Natural killer cell (primary cell): ENCODE results near the gene URM1. TPM values are rescaled to one million over a fixed set of nuclear protein-coding genes. Genes with fewer than 3 reads are reported as not detected.
A peak's percentile ranks its signal among the peaks of the same experiment; 100 is the strongest.

Source experiments
- ATAC-seq, 3 donors: fragments of 150-1000 bp in 2 of 3; fragments of 200-7000 bp in 1 of 3; cut with Tn5 transposase; 1 replicate in 1 of 3; 2 replicates in 2 of 3; pipeline ENCODE4 v1.10.0; 2021; ENCODE audit warnings: mild to moderate bottlenecking in 2 of 3, moderate library complexity in 2 of 3
- DNase-seq, 2 donors: peaks; one replicate each; pipeline versions ENCODE4 v3.0.0 to v3.0.0-alpha.2; 2013 to 2021; ENCODE audit warnings: mixed read lengths in 1 of 2
- H3K27ac ChIP-seq: one replicate; pipeline ENCODE4 v1.5.1; 2013; ENCODE audit warnings: mild to moderate bottlenecking, low read length
- H3K27me3 ChIP-seq: one replicate; pipeline ENCODE4 v1.6.1; 2013; ENCODE audit warnings: low read length; ENCODE audit not compliant: control insufficient read depth, insufficient read depth
- H3K36me3 ChIP-seq: one replicate; pipeline ENCODE4 v1.6.1; 2013; ENCODE audit warnings: low read length; ENCODE audit not compliant: control insufficient read depth, insufficient read depth
- H3K4me1 ChIP-seq: one replicate; pipeline ENCODE4 v1.6.1; 2013; ENCODE audit warnings: low read length; ENCODE audit not compliant: control insufficient read depth, insufficient read depth
- H3K4me3 ChIP-seq: one replicate; pipeline ENCODE4 v1.5.1; 2013; ENCODE audit warnings: low read length
- H3K9me3 ChIP-seq: one replicate; pipeline ENCODE4 v1.6.1; 2013; ENCODE audit warnings: low read length; ENCODE audit not compliant: control insufficient read depth, insufficient read depth
- H3K27ac Mint-ChIP-seq, 2 donors: one replicate each; pipeline ENCODE4 v1.8.0; 2022; ENCODE audit warnings: mild to moderate bottlenecking in 2 of 2, mixed read lengths in 2 of 2, moderate library complexity in 1 of 2
- H3K27me3 Mint-ChIP-seq, 2 donors: one replicate each; pipeline ENCODE4 v1.8.0; 2022; ENCODE audit warnings: low read depth in 2 of 2, mixed read lengths in 2 of 2
- H3K36me3 Mint-ChIP-seq: one replicate; pipeline ENCODE4 v1.8.0; 2022; ENCODE audit warnings: mixed read lengths
- H3K4me1 Mint-ChIP-seq, 2 donors: one replicate each; pipeline ENCODE4 v1.8.0; 2022; ENCODE audit warnings: mixed read lengths in 2 of 2
- H3K4me3 Mint-ChIP-seq: one replicate; pipeline ENCODE4 v1.8.0; 2022; ENCODE audit warnings: mild to moderate bottlenecking, moderate library complexity, mixed read lengths
- H3K9me3 Mint-ChIP-seq, 2 donors: one replicate each; pipeline ENCODE4 v1.8.0; 2022; ENCODE audit warnings: mixed read lengths in 2 of 2
- WGBS: methylation state at CpG from one replicate; pipeline ENCODE4 v1.1.7; 2013; ENCODE audit warnings: missing lambda C conversion rate; ENCODE audit not compliant: insufficient coverage; 5-methylcytosine and 5-hydroxymethylcytosine counted together
- intact Hi-C: fragments of 100-400 bp; cut with micrococcal nuclease; formaldehyde crosslinking; loops from one replicate; pipeline ENCODE4 v1.14.2; 2022
- total RNA-seq, 4 donors: library from RNA; stranded (reverse); fragments of 120-200 nt in 1 of 4; gene quantifications; one replicate each; pipeline versions ENCODE4 v1.2.3 to v1.2.4, GENCODE V29; 2013 to 2022
- TF ChIP-seq, protein P1 (sequence below): fragments of 200-600 bp; IDR thresholded peaks from one replicate; pipeline ENCODE4 v1.8.0; 2022; ENCODE audit warnings: antibody characterized with exemption

The URM1 gene
- total RNA-seq, 3 donors from 2014 or later (not counting 1 experiment from before 2014, with no cell fraction given): 39.4 to 47.8 (median 46.7) TPM

DNA sequence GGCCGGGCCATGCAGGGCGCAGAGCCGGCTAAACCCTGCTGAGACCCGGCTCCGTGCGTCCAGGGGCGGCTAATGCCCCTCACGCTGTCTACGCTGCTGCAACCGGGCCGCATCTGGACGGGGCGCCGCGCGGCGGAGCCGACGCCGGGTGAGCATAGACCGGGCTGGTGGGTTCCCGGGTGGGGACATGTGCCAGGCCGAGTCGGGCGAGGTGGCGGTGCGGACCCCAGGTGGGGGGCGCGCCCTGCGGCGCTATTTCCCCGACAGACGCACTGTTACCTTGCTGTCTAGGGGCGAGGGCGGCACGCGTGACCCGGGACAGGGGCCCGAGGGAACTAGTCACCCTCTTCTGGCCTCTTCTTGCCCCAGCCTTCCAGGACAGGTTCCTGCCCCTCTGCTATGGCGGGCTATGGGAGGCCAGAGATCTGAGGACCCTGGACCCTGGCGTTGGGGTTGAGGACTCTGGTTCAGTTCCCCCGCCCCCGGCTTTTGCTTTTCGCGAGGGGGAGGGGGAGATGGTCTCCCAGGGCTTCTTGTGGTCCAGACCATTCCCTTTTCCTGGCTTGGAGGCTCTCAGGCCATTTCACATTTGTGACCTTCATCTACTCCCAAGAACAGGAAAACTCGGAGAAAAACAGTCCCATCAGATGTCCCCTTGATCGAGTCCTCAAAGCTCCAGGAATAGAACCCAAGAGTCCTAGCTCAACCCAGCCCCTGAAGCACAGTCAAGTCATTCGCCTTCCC, 30.3 kb upstream of the URM1 start:
- H3K36me3 Mint-ChIP-seq: no peaks in the 10 kb centered on the region
- H3K27ac ChIP-seq: peak overlapping the region; percentile 49
- peak overlapping the region; percentile 37 to 75 for H3K27ac Mint-ChIP-seq
- TF ChIP-seq, protein P1, sequence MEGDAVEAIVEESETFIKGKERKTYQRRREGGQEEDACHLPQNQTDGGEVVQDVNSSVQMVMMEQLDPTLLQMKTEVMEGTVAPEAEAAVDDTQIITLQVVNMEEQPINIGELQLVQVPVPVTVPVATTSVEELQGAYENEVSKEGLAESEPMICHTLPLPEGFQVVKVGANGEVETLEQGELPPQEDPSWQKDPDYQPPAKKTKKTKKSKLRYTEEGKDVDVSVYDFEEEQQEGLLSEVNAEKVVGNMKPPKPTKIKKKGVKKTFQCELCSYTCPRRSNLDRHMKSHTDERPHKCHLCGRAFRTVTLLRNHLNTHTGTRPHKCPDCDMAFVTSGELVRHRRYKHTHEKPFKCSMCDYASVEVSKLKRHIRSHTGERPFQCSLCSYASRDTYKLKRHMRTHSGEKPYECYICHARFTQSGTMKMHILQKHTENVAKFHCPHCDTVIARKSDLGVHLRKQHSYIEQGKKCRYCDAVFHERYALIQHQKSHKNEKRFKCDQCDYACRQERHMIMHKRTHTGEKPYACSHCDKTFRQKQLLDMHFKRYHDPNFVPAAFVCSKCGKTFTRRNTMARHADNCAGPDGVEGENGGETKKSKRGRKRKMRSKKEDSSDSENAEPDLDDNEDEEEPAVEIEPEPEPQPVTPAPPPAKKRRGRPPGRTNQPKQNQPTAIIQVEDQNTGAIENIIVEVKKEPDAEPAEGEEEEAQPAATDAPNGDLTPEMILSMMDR: no peak
- ATAC-seq (peak; percentile 7 to 16 (median 8)), DNase-seq (no peak)
- H3K36me3 ChIP-seq: peaks cover 24% of the 10 kb centered on the region
- intact Hi-C loops: loop anchor here (1.0 kb wide), 2 partner anchors 19 to 86 kb away; partner anchors contain the start of genes COQ4 and TRUB2
- H3K27me3 ChIP-seq: no peaks in the 10 kb centered on the region
- H3K4me3 ChIP-seq: peak overlapping the region; percentile 61
- peaks cover 7% of the 10 kb centered on the region in 2 donors for H3K4me1 Mint-ChIP-seq
- no peaks in the 10 kb centered on the region for H3K9me3 ChIP-seq
- peak overlapping the region; percentile 83 for H3K4me3 Mint-ChIP-seq
- under 1% methylated on average over 47 of the region's 48 CpGs for WGBS
- H3K9me3 Mint-ChIP-seq: no peaks in the 10 kb centered on the region
- no peaks in the 10 kb centered on the region for H3K27me3 Mint-ChIP-seq
- peaks cover 15% of the 10 kb centered on the region for H3K4me1 ChIP-seq

DNA sequence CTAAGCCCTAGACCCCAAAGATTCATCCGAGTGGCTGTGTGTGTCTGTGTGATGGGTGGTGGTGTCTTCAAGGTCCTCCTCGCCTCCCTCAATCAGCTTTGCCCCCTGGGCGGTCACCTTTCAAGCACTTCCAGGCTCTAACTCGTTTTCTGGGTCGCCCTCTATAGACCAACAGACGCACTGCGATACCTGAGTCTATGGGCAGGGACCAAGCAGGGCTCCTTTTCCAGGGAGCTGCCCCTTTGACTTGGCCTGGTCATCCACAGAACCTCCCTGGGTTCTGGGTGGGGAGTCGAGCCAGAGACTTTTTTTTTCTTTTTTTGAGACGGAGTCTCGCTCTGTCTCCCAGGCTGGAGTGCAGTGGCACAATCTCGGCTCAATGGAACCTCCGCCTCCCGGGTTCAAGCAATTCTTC, 29.7 kb upstream of the URM1 start:
- H3K9me3 ChIP-seq: no peaks in the 10 kb centered on the region
- ATAC-seq: peak; percentile 54 to 62 (median 59)
- peak overlapping the region; percentile 83 for H3K4me3 Mint-ChIP-seq
- H3K36me3 Mint-ChIP-seq: no peaks in the 10 kb centered on the region
- H3K27ac ChIP-seq: no peak overlapping the region
- intact Hi-C loops: loop anchor here (1.0 kb wide), 1 partner anchor 86 kb away; no protein-coding TSS in a partner anchor
- H3K9me3 Mint-ChIP-seq: no peaks in the 10 kb centered on the region
- peaks cover 15% of the 10 kb centered on the region for H3K4me1 ChIP-seq
- WGBS: 38% methylated on average over 12 of the region's 13 CpGs
- peak overlapping the region; percentile 61 for H3K4me3 ChIP-seq
- TF ChIP-seq, protein P1: peak; percentile 54
- no peaks in the 10 kb centered on the region for H3K27me3 ChIP-seq
- peak overlapping the region; percentile 37 to 75 for H3K27ac Mint-ChIP-seq
- DNase-seq: peak; percentile 39 to 81
- no peaks in the 10 kb centered on the region for H3K27me3 Mint-ChIP-seq
- H3K36me3 ChIP-seq: peaks cover 24% of the 10 kb centered on the region
- peaks cover 7% of the 10 kb centered on the region in 2 donors for H3K4me1 Mint-ChIP-seq

DNA sequence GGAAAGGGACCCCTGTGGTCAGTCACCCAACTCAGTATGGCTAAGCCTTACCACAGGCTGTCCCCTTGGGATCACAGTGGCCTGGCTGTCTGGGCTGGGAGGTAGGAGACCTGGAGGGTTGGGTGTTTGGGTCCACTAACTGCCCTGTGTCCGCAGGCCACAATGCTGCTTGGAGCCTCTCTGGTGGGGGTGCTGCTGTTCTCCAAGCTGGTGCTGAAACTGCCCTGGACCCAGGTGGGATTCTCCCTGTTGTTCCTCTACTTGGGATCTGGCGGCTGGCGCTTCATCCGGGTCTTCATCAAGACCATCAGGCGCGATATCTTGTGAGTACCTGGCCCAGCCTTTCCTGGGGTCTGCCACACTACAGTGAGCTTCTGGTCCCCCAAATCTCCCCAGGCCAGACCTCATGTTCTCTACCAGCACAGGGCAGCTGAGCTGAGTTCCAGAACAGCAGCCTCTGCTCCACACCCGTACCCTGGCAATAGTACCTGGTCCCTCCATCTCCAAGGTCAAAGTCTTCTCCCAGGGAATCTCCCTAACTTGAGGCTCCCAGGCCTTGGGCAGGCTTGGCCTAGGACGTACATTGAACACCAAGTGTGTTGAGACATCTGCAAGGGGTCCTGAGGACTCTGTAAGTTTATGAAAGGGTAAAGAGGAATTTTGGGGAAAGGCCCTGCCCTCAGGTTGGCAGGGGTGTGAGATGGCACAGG, 28.0 kb upstream of the URM1 start:
- Histone ChIP-seq H3K4me3 (no peak overlapping the region), H3K27me3 (no peaks in the 10 kb centered on the region), H3K4me1 (peaks cover 15% of the 10 kb centered on the region), H3K27ac (no peak overlapping the region), H3K36me3 (peaks cover 35% of the 10 kb centered on the region), H3K9me3 (no peaks in the 10 kb centered on the region)
- Mint-ChIP-seq H3K4me1 (peaks cover 7% of the 10 kb centered on the region in 2 donors), H3K36me3 (no peaks in the 10 kb centered on the region), H3K4me3 (no peak overlapping the region), H3K27me3 (no peaks in the 10 kb centered on the region), H3K9me3 (no peaks in the 10 kb centered on the region), H3K27ac (no peak overlapping the region)
- no peak for ATAC-seq
- intact Hi-C loops: no loop called here
- TF ChIP-seq, protein P1: no peak
- no peak for DNase-seq
- 96% methylated on average over 8 of the region's 8 CpGs for WGBS
